ENCODE measurements around the gene SLC24A4.

GRCh38 chr14:92475451-92476187 is 152.7 kb downstream of the SLC24A4 start:
- TF ChIP-seq POLR2A (IDR thresholded peaks at IDR 0.05; ENCODE audit: low read depth, low read length) (no peak), POLR2AphosphoS5 (IDR thresholded peaks at IDR 0.05; ENCODE audit: low read depth, low read length) (no peak)

All from GM12892 (cell line).